Measurements from ENCODE around the gene GRIK3.

- TF ChIP-seq POLR2A (IDR thresholded peaks at IDR 0.05; ENCODE audit: low read depth, low read length) (no peak), TAF1 (IDR thresholded peaks at IDR 0.05; ENCODE audit: borderline replicate concordance, low read depth, low read length) (no peak)
Measured at GRCh38 chr1:36867575-36867974, 166.7 kb downstream of the GRIK3 start.

All from GM12892 (cell line).